Measurements from ENCODE around the gene GRID2.
"Not testable (repeated sequence)": the region's sequence is repeated elsewhere in the genome, so short reads cannot be mapped to it uniquely, and the experiment has no call there.

The GRID2 gene

GRCh38 chr4:93578942-93579341, 1275.2 kb downstream of the GRID2 start:
- DNase-seq (ENCODE audit: insufficient read length, low spot score) (no peak), FAIRE-seq (no peak)

DNA sequence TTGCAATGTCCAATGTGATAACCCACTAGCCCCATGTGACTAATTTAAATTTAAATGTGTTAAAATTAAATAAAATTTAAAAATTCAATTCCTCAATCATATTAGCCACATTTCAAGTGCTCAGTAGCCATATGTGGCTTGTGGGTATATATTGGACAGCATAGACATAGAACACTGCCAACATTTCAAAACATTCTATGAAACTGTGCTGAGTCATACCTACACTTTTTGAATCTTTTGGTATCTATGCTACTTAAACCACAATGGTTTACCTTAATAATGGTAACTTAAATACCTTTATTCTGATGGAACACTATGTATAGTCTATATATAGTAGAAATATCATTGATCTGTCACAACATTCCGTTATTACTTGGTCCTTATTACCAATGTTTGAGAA, 1301.4 kb downstream of the GRID2 start:
- no peak for FAIRE-seq

DNA sequence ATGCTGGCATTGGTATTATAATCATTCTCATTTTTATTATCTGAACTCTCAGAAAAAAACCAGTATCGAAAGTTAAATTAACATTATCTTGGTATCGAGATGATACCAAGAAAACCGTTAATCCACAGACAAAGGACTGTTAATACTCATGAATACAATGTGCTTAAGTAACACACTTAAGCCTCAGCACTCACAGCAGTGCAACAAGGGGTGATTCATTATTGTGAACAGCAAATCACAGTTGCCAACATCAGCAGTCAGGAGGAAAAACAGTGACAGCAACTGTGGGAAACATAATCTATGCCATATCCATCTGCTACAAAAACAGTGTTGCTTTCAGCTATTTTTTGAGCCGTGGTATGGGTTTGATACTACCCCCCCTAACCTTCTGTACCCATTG, 1313.8 kb downstream of the GRID2 start:
- FAIRE-seq (no peak), DNase-seq (ENCODE audit: insufficient read length, low spot score) (no peak)

More for the DNA sequence above, 1301.4 kb downstream of the GRID2 start:
- no peak for DNase-seq (ENCODE audit: insufficient read length, low spot score)

DNA sequence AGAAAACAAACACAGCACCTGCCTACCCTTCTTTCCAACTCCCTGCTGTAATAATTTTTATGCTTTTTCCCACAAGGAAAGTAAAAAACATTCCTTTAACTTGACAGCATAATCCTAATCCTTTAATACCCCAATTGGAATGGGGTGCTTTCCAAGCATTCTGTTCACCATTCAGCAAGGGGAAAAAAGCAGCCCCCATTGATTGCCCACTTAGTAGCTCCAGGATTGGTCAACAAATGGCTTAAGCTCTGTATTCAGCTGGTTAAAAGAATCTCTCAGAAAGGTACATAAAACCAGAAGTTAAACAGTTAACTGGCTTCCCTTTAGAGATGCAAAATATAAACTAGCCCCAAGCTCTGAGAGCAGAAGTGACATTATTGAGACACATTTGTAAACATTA, 1330.0 kb downstream of the GRID2 start:
- FAIRE-seq, result no peak
- DNase-seq (ENCODE audit: insufficient read length, low spot score), result no peak

GRCh38 chr4:93635943-93636342, 1332.2 kb downstream of the GRID2 start:
- FAIRE-seq (no peak), DNase-seq (ENCODE audit: insufficient read length, low spot score) (no peak)

DNA sequence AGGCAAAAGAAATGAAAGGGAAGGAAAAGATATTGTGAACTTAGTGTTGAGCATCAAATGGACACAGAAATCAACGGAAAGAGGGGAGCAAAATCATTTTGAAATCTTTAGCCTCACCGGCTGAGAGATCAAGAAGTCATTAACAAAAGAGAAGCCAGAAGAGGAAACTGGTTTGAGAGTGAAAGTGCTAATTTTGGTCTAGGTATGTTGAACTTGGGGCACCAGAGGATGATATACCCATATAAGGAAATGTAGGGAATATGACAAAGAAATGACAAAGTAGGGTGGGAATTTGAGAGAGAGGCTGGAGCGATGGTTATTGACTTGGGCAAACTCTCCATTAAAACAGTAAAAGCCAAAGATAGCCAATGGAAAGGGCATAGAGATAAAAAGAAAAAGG, 1341.4 kb downstream of the GRID2 start:
- no peak for FAIRE-seq
- no peak for DNase-seq (ENCODE audit: insufficient read length, low spot score)

GRCh38 chr4:93646233-93646930, 1342.6 kb downstream of the GRID2 start:
- FAIRE-seq (no peak), DNase-seq (ENCODE audit: insufficient read length, low spot score) (no peak)

DNA sequence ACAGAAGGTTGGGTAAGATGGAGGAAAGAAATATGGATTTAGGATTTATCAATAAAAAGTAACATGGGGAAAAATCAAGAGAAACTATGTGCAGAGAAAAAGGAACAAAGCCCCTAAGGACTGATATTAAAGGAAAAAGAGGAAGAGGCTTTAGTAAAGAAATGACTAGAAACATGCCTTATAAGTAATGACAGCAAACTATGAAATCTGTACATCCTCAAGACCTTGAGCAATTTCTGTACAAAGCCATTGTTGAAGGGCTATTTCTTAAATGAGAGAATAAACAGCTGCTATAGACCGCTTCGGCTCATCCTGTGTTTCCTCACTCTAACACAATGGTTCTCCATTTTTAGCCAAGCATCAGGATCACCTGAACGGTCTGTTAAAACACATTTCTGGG, 1344.5 kb downstream of the GRID2 start:
- FAIRE-seq, result no peak

GRCh38 chr4:93649828-93650227, 1346.1 kb downstream of the GRID2 start:
- FAIRE-seq (no peak), DNase-seq (ENCODE audit: insufficient read length, low spot score) (no peak)

More for the DNA sequence above, 1344.5 kb downstream of the GRID2 start:
- no peak for DNase-seq (ENCODE audit: insufficient read length, low spot score)

DNA sequence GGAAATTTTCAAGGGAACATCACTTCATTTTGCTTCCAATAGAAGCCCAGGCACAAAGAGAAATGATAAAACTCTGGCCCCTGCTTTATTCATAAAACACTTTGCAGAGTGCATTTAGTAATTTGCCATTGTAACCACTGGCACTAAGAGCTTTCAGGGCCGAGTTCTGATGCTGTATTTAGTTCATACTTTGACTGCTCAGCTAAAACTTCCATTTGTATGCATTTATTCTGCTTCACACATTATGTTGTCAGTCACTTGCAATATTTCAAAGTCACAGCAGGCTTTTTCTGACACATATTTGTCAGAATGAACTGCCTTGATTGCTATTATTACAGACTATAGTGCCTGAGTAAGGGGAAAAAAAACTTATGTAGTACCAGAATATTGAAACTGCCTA, 1350.4 kb downstream of the GRID2 start:
- no peak for DNase-seq (ENCODE audit: insufficient read length, low spot score)

DNA sequence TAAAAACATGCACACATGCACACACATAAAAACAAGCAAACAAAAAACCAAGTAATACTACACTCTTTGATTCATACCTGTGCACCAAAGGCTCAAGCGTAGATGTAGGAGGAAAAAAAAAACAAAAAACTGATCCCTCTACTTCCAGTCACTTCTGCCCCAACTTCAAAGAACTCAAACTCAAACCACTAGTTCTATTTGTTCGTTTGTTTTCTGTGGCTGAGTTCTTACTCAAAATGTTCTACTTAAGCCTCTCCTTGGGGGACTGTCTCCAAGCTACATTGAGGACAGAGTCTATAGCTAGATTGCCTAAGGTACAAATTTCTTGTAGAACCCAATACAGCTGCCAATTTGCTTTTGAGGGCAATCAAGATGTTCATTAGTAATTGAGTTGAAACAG, 1353.8 kb downstream of the GRID2 start:
- FAIRE-seq, result no peak
- DNase-seq (ENCODE audit: insufficient read length, low spot score), result no peak

More for the DNA sequence above, 1350.4 kb downstream of the GRID2 start:
- no peak for FAIRE-seq

DNA sequence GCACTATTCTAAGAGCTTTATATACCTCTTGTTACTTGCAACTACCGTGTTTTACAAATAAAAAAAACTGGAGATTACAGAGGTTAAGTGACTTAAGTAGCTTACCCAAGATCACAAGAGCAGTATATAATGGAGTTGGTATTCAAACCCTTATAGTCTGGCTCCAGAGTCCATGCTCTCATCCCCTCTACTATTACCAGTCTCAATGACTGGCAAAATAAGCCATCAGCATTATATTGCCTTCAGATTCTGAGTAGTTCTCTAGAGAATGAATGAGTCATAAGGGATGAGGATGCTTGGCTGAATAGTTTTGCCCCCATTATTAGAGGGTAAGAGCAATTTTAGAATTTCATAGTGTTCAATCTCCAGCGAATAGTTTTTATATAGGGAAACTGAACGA, 1354.7 kb downstream of the GRID2 start:
- FAIRE-seq (no peak), DNase-seq (ENCODE audit: insufficient read length, low spot score) (no peak)

- DNase-seq (ENCODE audit: insufficient read length, low spot score) (peak; percentile 1), FAIRE-seq (no peak)
These were observed 1355.9 kb downstream of the GRID2 start for GRCh38 chr4:93659629-93660028.

DNA sequence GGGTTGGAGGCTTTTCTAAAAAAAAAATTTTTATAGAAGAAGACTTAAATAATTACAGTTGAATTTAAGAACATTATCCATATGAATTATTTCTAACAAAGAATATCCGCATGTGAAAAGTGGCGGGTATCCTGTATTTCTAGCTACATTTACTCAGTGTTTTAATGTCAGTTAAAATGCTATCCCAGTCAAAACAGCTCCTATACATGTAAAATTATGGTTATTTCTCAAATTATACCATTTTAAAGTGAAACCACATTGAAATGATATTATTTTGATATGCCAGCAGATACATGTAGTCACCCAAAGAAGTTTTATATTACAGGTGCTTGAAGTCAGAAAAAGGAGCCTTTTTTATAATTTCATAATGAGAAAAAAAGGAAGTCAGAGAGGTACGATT, 1356.3 kb downstream of the GRID2 start:
- FAIRE-seq, result no peak
- no peak for DNase-seq (ENCODE audit: insufficient read length, low spot score)

DNA sequence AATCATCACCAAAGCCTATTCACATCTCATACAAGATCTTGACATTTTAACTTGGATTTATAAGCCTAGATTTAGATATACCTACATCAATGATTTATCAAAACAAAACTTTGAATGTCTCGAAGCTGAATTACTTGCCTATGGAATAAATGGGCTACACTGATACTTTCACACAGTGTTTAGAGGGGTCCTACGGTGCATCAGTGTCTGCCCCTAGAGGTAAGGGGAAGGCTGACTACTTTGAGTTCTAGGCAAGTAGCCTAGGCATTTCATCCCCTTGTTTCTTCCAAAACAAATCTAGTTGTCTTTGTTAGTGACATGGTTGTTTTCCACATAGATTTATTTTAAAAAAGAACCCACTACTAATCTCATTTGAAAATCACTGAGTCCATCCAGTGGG, 1366.7 kb downstream of the GRID2 start:
- DNase-seq (ENCODE audit: insufficient read length, low spot score) (no peak), FAIRE-seq (no peak)

DNA sequence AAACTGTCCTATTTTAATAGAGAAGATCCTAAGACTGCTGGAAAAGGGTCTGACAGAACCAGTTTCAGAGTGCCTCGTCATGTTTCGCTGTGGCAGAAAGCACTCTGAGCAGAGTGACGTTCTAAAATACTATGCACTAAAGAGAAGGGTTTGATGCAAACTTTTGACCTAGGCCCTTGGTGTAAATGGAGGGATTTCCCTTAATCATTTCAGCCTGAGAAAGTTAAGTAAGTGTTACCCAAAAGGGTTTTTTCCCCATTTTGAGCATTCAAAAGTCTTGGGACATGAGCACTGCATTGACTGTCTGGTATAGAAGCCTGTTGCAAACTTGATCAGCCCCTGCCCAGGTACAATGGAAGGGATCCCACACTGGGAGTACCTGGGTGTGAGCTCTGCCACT, 1367.3 kb downstream of the GRID2 start:
- FAIRE-seq (no peak), DNase-seq (ENCODE audit: insufficient read length, low spot score) (no peak)

DNA sequence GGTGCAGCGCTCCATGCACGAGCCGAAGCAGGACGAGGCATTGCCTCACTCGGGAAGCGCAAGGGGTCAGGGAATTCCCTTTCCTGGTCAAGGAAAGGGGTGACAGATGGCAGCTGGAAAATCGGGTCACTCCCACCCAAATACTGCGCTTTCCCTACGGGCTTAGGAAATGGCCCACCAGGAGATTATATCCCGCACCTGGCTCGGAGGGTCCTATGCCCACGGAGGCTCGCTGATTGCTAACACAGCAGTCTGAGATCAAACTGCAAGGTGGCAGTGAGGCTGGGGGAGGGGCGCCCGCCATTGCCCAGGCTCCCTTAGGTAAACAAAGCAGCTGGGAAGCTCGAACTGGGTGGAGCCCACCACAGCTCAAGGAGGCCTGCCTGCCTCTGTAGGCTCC, 1373.2 kb downstream of the GRID2 start:
- FAIRE-seq; DNase-seq (ENCODE audit: insufficient read length, low spot score): not testable (repeated sequence)

- DNase-seq (ENCODE audit: insufficient read length, low spot score), result no peak
- FAIRE-seq, result no peak
These were observed 1380.8 kb downstream of the GRID2 start for GRCh38 chr4:93684571-93684970.

- FAIRE-seq, result no peak
- DNase-seq (ENCODE audit: insufficient read length, low spot score), result no peak
These were observed 1383.5 kb downstream of the GRID2 start for GRCh38 chr4:93687304-93687703.

DNA sequence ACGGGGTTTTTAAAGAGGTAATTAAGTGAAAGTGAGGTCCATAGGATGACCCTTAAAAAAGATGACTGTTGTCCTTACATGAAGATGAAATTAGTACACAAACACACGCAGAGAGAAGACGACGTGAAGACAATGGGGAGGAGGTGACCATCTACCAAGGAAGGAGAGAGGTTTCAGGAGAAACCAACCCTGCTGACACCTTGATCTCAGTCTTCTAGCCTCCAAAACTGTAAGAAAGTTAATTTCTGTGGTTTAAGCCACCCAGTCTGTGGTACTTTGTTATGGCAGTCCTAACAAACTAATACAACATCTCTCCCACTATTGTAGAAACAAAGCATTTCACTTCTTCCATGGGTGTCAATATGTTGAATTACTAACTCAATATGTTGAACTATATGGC, 1385.2 kb downstream of the GRID2 start:
- no peak for FAIRE-seq
- no peak for DNase-seq (ENCODE audit: insufficient read length, low spot score)

GRCh38 chr4:93693141-93693540, 1389.4 kb downstream of the GRID2 start:
- FAIRE-seq (no peak), DNase-seq (ENCODE audit: insufficient read length, low spot score) (no peak)

GRCh38 chr4:93698686-93699085, 1394.9 kb downstream of the GRID2 start:
- FAIRE-seq, result no peak

GRCh38 chr4:93700571-93700970, 1396.8 kb downstream of the GRID2 start:
- DNase-seq (ENCODE audit: insufficient read length, low spot score) (no peak), FAIRE-seq (no peak)

More at GRCh38 chr4:93698686-93699085, 1394.9 kb downstream of the GRID2 start:
- no peak for DNase-seq (ENCODE audit: insufficient read length, low spot score)
